H1 (cell line): ENCODE results near the gene LARGE2. TPM values are rescaled to one million over a fixed set of nuclear protein-coding genes. Genes with fewer than 3 reads are reported as not detected.

Experiments used
- CTCF ChIA-PET: fragments of 300-600 bp; sonication (Branson Sonifier 250); formaldehyde crosslinking; loops from one replicate; lab custom pipeline; 2021; ENCODE audit not compliant: partially characterized antibody; lab: Charles Lee
- POLR2A ChIA-PET: fragments of 300-600 bp; sonication (Branson Sonifier 250); formaldehyde crosslinking; loops from one replicate; lab custom pipeline; 2021; ENCODE audit warnings: inconsistent platforms; ENCODE audit not compliant: partially characterized antibody; lab: Charles Lee
- DNase-seq, 2 experiments: peaks; one replicate each; pipeline versions ENCODE4 v3.0.0 to v3.0.0-alpha.2; 2010 to 2022; ENCODE audit warnings: low spot score in 2 of 2, low read depth in 1 of 2, mixed read lengths in 1 of 2
- FAIRE-seq: peaks from 2 replicates; lab custom pipeline; 2011; peaks lifted over from hg19 to GRCh38; lab: Jason Lieb, UNC
- H2AFZ ChIP-seq: 2 replicates; pipeline ENCODE4 v1.8.1; 2012; ENCODE audit warnings: low read length, inconsistent platforms
- H2AK5ac ChIP-seq: 2 replicates; pipeline ENCODE4 v1.6.1; 2013; ENCODE audit warnings: low read depth, low read length
- H2BK120ac ChIP-seq: replicated peaks from 2 replicates; pipeline ENCODE3; 2013; ENCODE audit warnings: low read depth, low read length, inconsistent platforms
- H2BK12ac ChIP-seq: 2 replicates; pipeline ENCODE4 v1.6.1; 2013; ENCODE audit warnings: low read depth, low read length
- H2BK15ac ChIP-seq: 2 replicates; pipeline ENCODE4 v1.6.1; 2013; ENCODE audit warnings: low read length
- H2BK20ac ChIP-seq: 2 replicates; pipeline ENCODE4 v1.6.1; 2013; ENCODE audit warnings: low read length
- H2BK5ac ChIP-seq: 2 replicates; pipeline ENCODE4 v1.6.1; 2013; ENCODE audit warnings: low read depth, low read length
- H3K14ac ChIP-seq: 2 replicates; pipeline ENCODE4 v1.6.1; 2013; ENCODE audit warnings: inconsistent platforms; ENCODE audit not compliant: insufficient read length
- H3K18ac ChIP-seq: 2 replicates; pipeline ENCODE4 v1.6.1; 2013; ENCODE audit warnings: low read length; ENCODE audit errors: extremely low read depth
- H3K23ac ChIP-seq: 2 replicates; pipeline ENCODE4 v1.6.1; 2013; ENCODE audit warnings: inconsistent platforms; ENCODE audit not compliant: insufficient read length
- H3K23me2 ChIP-seq: 2 replicates; pipeline ENCODE4 v1.6.1; 2013; ENCODE audit warnings: low read depth, low read length
- H3K27ac ChIP-seq: 2 replicates; pipeline ENCODE4 v1.6.1; 2011; ENCODE audit warnings: low read depth, low read length, inconsistent platforms
- H3K27me3 ChIP-seq, 4 experiments: replicated peaks in 1 of 4; 1 replicate in 1 of 4; 2 replicates in 3 of 4; pipeline versions ENCODE4 v1.6.1 to v1.8.1; 2011 to 2013; ENCODE audit warnings: low read length in 3 of 4, mild to moderate bottlenecking in 3 of 4, inconsistent platforms in 2 of 4, mixed read lengths in 2 of 4, moderate library complexity in 1 of 4; ENCODE audit not compliant: control insufficient read depth in 3 of 4, insufficient read depth in 3 of 4; ENCODE audit errors: extremely low read depth in 1 of 4
- H3K36me3 ChIP-seq, 4 experiments: 2 replicates each; pipeline versions ENCODE4 v1.6.1 to v1.8.1; 2011 to 2013; ENCODE audit warnings: mild to moderate bottlenecking in 4 of 4, low read length in 3 of 4, moderate library complexity in 2 of 4, control low read depth in 1 of 4, inconsistent platforms in 1 of 4; ENCODE audit not compliant: insufficient read depth in 4 of 4, control insufficient read depth in 2 of 4
- H3K4ac ChIP-seq: replicated peaks from 2 replicates; pipeline ENCODE3; 2013; ENCODE audit warnings: low read length, low read depth, mixed read lengths, inconsistent platforms; ENCODE audit not compliant: insufficient read length
- H3K4me1 ChIP-seq, 4 experiments: replicated peaks in 1 of 4; 1 replicate in 1 of 4; 2 replicates in 3 of 4; pipeline versions ENCODE4 v1.6.1 to v1.8.1; 2011 to 2013; ENCODE audit warnings: low read length in 3 of 4, inconsistent platforms in 2 of 4, mixed read lengths in 1 of 4; ENCODE audit not compliant: insufficient read depth in 4 of 4, control insufficient read depth in 3 of 4
- H3K4me2 ChIP-seq, 2 experiments: 2 replicates each; pipeline versions ENCODE4 v1.6.1 to v1.8.1; 2011 to 2013; ENCODE audit warnings: low read depth in 2 of 2, low read length in 2 of 2, control low read depth in 1 of 2, inconsistent platforms in 1 of 2, mild to moderate bottlenecking in 1 of 2; ENCODE audit not compliant: insufficient read depth in 1 of 2
- H3K4me3 ChIP-seq, 4 experiments: fragments of 200-600, 300-600 bp in 1 of 4; sonication (generic), shearing (Covaris generic), sonication (Bioruptor Twin) in 1 of 4; 2 replicates each; pipeline versions ENCODE4 v1.5.1 to v1.8.1; 2011 to 2016; ENCODE audit warnings: low read length in 4 of 4, low read depth in 3 of 4, control low read depth in 2 of 4, inconsistent platforms in 2 of 4, mild to moderate bottlenecking in 2 of 4, mixed read lengths in 1 of 4, moderate library complexity in 1 of 4; ENCODE audit not compliant: insufficient read depth in 2 of 4; ENCODE audit errors: extremely low read depth in 1 of 4
- H3K56ac ChIP-seq: replicated peaks from 2 replicates; pipeline ENCODE3; 2013; ENCODE audit warnings: low read depth, mild to moderate bottlenecking, mixed read lengths, low read length, inconsistent platforms; ENCODE audit not compliant: insufficient read length
- H3K79me1 ChIP-seq: 2 replicates; pipeline ENCODE4 v1.6.1; 2013; ENCODE audit warnings: low read depth, low read length, control low read depth
- H3K79me2 ChIP-seq, 2 experiments: 2 replicates each; pipeline versions ENCODE4 v1.6.1 to v1.8.1; 2012 to 2013; ENCODE audit warnings: low read length in 2 of 2, mild to moderate bottlenecking in 2 of 2, inconsistent platforms in 1 of 2; ENCODE audit not compliant: insufficient read depth in 2 of 2, control insufficient read depth in 1 of 2
- H3K9ac ChIP-seq, 4 experiments: replicated peaks in 1 of 4; 1 replicate in 1 of 4; 2 replicates in 3 of 4; pipeline versions ENCODE4 v1.6.1 to v1.8.1; 2011 to 2013; ENCODE audit warnings: low read depth in 3 of 4, low read length in 3 of 4, control low read depth in 2 of 4, mild to moderate bottlenecking in 2 of 4, moderate library complexity in 2 of 4, inconsistent platforms in 1 of 4; ENCODE audit errors: extremely low read depth in 1 of 4
- H3K9me3 ChIP-seq, 2 experiments: 2 replicates each; pipeline versions ENCODE4 v1.6.1 to v1.8.1; 2012 to 2013; ENCODE audit warnings: mild to moderate bottlenecking in 2 of 2, moderate library complexity in 2 of 2, control low read depth in 1 of 2, inconsistent platforms in 1 of 2, low read depth in 1 of 2, low read length in 1 of 2, mixed read lengths in 1 of 2; ENCODE audit not compliant: insufficient read depth in 2 of 2
- H4K20me1 ChIP-seq, 2 experiments: replicated peaks in 1 of 2; 2 replicates each; pipeline versions ENCODE3 to v1.8.1; 2011 to 2013; ENCODE audit warnings: inconsistent platforms in 2 of 2, low read length in 2 of 2, mild to moderate bottlenecking in 1 of 2; ENCODE audit not compliant: insufficient read depth in 2 of 2, control insufficient read depth in 1 of 2
- H4K5ac ChIP-seq: 2 replicates; pipeline ENCODE4 v1.6.1; 2013; ENCODE audit warnings: low read length, low read depth, mixed read lengths, inconsistent platforms; ENCODE audit not compliant: insufficient read length
- H4K8ac ChIP-seq: 2 replicates; pipeline ENCODE4 v1.8.0; 2013; ENCODE audit warnings: mild to moderate bottlenecking, moderate library complexity, low read length, inconsistent platforms; ENCODE audit not compliant: insufficient read depth; ENCODE audit errors: extremely low read depth
- H4K91ac ChIP-seq: replicated peaks from 2 replicates; pipeline ENCODE3; 2013; ENCODE audit warnings: low read length, mixed read lengths, inconsistent platforms; ENCODE audit not compliant: insufficient read length
- CEBPB ChIP-seq: IDR thresholded peaks from 2 replicates; pipeline ENCODE4 v1.6.1; 2012; ENCODE audit warnings: low read depth, low read length
- JUN ChIP-seq: IDR thresholded peaks from 2 replicates; pipeline ENCODE4 v1.6.1; 2011; ENCODE audit warnings: low read depth, mild to moderate bottlenecking, improper control_type of control experiment, low read length
- KDM1A ChIP-seq: fragments of 200-600, 300-600 bp; sonication (generic); IDR thresholded peaks from 2 replicates; pipeline ENCODE4 v1.7.1; 2016; ENCODE audit warnings: mild to moderate bottlenecking, low read length, borderline replicate concordance
- KDM4A ChIP-seq: IDR thresholded peaks from one replicate; pipeline ENCODE4 v1.7.1; 2012; ENCODE audit warnings: low read depth, mild to moderate bottlenecking, moderate library complexity, low read length, inconsistent platforms; ENCODE audit not compliant: severe bottlenecking
- TCF12 ChIP-seq: IDR thresholded peaks from 2 replicates; pipeline ENCODE4 v1.6.1; 2011; ENCODE audit warnings: low read depth, mild to moderate bottlenecking, low read length
- TEAD4 ChIP-seq: IDR thresholded peaks from 2 replicates; pipeline ENCODE4 v1.6.1; 2012; ENCODE audit warnings: low read depth, low read length, inconsistent platforms, mixed read lengths
- YY1 ChIP-seq: IDR thresholded peaks from 2 replicates; pipeline ENCODE4 v1.6.1; 2011; ENCODE audit warnings: low read depth, mild to moderate bottlenecking, low read length
- ZNF274 ChIP-seq: IDR thresholded peaks from 2 replicates; pipeline ENCODE4 v1.7.0; 2012; ENCODE audit warnings: low read length, borderline replicate concordance; ENCODE audit errors: extremely low read depth
- WGBS, 2 experiments: shearing (Covaris generic) in 1 of 2; methylation state at CpG; one replicate each; pipeline versions ENCODE4 v1.1.6 to v1.1.7; 2013 to 2015; ENCODE audit warnings: low lambda C conversion rate in 2 of 2, mixed read lengths in 2 of 2, inconsistent platforms in 1 of 2, low coverage in 1 of 2, missing lambda C conversion rate in 1 of 2; ENCODE audit not compliant: insufficient replicate concordance in 2 of 2, insufficient coverage in 1 of 2, insufficient read length in 1 of 2; ENCODE audit errors: extremely low coverage in 1 of 2, missing lambda C conversion rate in 1 of 2; 5-methylcytosine and 5-hydroxymethylcytosine counted together
- polyA plus RNA-seq, 7 experiments: library from polyadenylated mRNA; depleted of rRNA in 3 of 7; stranded (reverse) in 5 of 7; unstranded in 2 of 7; fragments of >200 nt in 5 of 7; fragments of 200-250 nt in 2 of 7; gene quantifications; 1 replicate in 5 of 7; 2 replicates in 1 of 7; 4 replicates in 1 of 7; pipeline versions ENCODE4 v1.2.1 to v1.2.3, GENCODE V29; 2011 to 2013; ENCODE audit warnings: missing spikeins in 2 of 7, mixed read lengths in 2 of 7
- total RNA-seq: library from RNA; stranded (reverse); fragmentation: NEBNext Ultra II Directional; extraction: Animal tissue kit (Norgen Biotek cat#: 25700); gene quantifications from 2 replicates; pipeline ENCODE4 v1.2.1, GENCODE V29; 2021

LARGE2 gene
- total and polyA plus RNA-seq, 2 of the 8 experiments (the other 6 are each of a cell fraction or from before 2014, with no cell fraction given), result 111 to 137 TPM

DNA sequence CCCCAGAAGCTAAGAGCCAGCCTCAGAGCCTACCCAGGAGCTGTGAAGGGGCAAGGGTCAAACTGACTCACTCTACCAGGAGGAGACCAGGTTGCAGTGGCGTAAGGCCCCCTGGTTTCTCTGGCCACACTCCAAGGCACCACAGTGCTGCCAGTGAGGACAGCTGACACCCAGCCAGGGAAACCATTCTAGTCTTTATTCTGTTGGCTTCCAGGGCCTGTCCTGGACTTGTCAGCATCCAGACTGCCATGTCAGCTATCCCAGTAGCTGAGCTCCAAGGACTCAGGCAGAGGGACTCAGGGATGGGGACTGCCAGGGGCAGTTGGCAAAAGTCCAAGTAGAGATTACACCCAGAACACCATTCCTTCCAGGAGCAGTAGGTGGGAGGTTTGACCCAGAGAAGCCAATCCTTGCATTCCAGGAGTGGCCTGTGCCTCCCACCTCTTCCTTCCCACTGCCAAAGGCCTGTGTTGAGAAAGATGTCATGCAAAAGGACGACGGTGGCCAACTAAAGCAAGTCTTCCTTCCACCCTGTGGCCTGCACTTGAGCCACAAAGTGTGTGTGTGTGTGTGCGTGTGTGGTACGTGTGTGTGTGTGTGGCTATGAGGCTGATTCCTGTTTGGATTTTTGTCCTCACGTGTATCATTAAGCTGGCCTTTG, 40.6 kb upstream of the LARGE2 start:
- no peak for DNase-seq
- Histone ChIP-seq H4K20me1 (peaks cover 0 to 5% of the 10 kb centered on the region in 2 experiments), H2AK5ac (no peak overlapping the region), H3K56ac (no peak overlapping the region), H2BK20ac (no peak overlapping the region), H2BK12ac (no peak overlapping the region), H3K79me2 (no peaks in the 10 kb centered on the region), H3K27me3 (no peaks in the 10 kb centered on the region; a peak in 2 of 7 replicates), H3K4me3 (no peak overlapping the region), H4K5ac (no peak overlapping the region), H3K4me2 (no peak overlapping the region), H2AFZ (no peak overlapping the region), H2BK5ac (no peak overlapping the region), H3K23me2 (peaks cover 8% of the 10 kb centered on the region; the same call in 1 of the 2 replicates), H3K14ac (no peak overlapping the region), H4K8ac (no peak overlapping the region), H3K9ac (no peak overlapping the region), H3K36me3 (no peaks in the 10 kb centered on the region; a peak in 2 of 8 replicates), H4K91ac (no peak overlapping the region), H3K4ac (no peak overlapping the region), H3K79me1 (peaks cover 3% of the 10 kb centered on the region; the same call in 1 of the 2 replicates), H3K4me1 (peaks cover under 1 to 9% (median 5%) of the 10 kb centered on the region in 4 experiments; a peak in 6 of 7 replicates), H3K9me3 (no peaks in the 10 kb centered on the region), H2BK120ac (no peak overlapping the region), H3K18ac (no peak overlapping the region), H3K23ac (no peak overlapping the region), H2BK15ac (no peak overlapping the region), H3K27ac (no peak overlapping the region)
- 80% methylated on average over 6 of the region's 6 CpGs; no CpG with 5 or more reads in 1 of the 2 experiments for WGBS, 2 experiments
- no peak for FAIRE-seq
- POLR2A ChIA-PET, result interaction anchor here (1.0 to 1.2 kb wide), 2 partner anchors 9 to 12 kb away, joined by 3 to 5 read pairs; no protein-coding TSS in a partner anchor
- CTCF ChIA-PET, result interaction anchor here (0.6 to 5.2 kb wide), 5 partner anchors 10 to 485 kb away, joined by 3 to 41 read pairs (median 4); no protein-coding TSS in a partner anchor
- TF ChIP-seq CEBPB (no peak), KDM1A (no peak), JUN (no peak), ZNF274 (no peak), YY1 (no peak), TCF12 (no peak), TEAD4 (no peak), KDM4A (no peak)
